Fibroblast of villous mesenchyme (primary cell): ENCODE data around the gene CDIPT. TPM values are rescaled to one million over a fixed set of nuclear protein-coding genes. Genes with fewer than 3 reads are reported as not detected.
A peak's percentile ranks its signal among the peaks of the same experiment; 100 is the strongest.

Experiments
- DNase-seq: peaks from one replicate; pipeline ENCODE4 v3.0.0-alpha.2; 2010; ENCODE audit warnings: low read depth
- H3K4me3 ChIP-seq: 2 replicates; pipeline ENCODE4 v1.5.1; 2011; ENCODE audit warnings: low read depth, mild to moderate bottlenecking, low read length
- total RNA-seq: library from RNA; depleted of rRNA; stranded (reverse); fragments of >200 nt; gene quantifications from 2 replicates; pipeline ENCODE4 v1.2.3, GENCODE V29; 2012
- TF ChIP-seq, protein P1 (sequence below): IDR thresholded peaks from 2 replicates; pipeline ENCODE4 v1.5.1; 2012; ENCODE audit warnings: low read depth, mild to moderate bottlenecking, low read length; ENCODE audit not compliant: insufficient read depth

The CDIPT gene
- total RNA-seq, 1 donor, result 84.6 TPM

DNA sequence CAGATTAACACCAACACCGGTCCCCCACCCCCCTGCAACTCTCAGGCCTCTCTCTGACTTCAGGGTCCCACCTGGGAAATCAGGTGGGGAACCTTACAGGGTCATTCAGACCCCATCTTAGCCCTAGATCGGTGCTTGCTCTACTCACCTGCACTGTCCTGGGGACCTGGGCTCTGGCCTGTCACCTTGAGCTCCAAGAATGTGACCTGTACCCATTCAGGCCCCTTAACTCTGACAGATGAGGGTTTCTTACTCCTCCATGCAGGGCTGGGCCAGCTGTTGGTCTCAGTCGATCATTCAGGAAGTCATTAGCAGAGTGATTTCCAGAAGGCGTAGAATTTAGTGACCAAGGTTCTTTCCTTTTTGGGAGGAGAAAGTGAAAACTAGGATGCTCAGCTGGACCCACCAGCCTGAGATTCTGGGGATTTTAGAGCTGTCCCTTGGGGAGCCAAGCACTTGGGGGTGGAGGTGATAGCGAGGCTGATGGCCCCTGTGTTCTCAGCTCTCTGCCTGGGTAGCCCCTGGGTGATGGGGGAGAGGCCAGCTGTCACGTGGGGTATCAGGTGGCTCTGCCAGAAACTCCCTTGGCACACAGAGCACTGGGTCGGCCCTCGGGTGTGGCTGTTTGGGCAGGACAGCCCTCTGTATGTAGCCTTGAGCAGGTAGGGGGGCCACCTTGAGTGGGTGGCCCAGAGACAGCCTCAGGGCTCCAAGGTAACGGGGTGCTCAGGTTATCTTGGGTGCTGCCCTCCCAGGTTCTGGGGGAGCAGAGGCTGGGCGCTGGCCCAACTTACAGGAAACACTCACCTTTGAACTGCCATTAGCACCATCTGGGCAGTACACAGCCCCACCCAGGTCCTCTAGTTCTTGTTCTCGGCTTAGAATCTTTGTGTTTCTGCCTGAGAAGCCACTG, 42.0 kb downstream of the CDIPT start:
- TF ChIP-seq, protein P1, sequence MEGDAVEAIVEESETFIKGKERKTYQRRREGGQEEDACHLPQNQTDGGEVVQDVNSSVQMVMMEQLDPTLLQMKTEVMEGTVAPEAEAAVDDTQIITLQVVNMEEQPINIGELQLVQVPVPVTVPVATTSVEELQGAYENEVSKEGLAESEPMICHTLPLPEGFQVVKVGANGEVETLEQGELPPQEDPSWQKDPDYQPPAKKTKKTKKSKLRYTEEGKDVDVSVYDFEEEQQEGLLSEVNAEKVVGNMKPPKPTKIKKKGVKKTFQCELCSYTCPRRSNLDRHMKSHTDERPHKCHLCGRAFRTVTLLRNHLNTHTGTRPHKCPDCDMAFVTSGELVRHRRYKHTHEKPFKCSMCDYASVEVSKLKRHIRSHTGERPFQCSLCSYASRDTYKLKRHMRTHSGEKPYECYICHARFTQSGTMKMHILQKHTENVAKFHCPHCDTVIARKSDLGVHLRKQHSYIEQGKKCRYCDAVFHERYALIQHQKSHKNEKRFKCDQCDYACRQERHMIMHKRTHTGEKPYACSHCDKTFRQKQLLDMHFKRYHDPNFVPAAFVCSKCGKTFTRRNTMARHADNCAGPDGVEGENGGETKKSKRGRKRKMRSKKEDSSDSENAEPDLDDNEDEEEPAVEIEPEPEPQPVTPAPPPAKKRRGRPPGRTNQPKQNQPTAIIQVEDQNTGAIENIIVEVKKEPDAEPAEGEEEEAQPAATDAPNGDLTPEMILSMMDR, result no peak
- DNase-seq, result no peak

DNA sequence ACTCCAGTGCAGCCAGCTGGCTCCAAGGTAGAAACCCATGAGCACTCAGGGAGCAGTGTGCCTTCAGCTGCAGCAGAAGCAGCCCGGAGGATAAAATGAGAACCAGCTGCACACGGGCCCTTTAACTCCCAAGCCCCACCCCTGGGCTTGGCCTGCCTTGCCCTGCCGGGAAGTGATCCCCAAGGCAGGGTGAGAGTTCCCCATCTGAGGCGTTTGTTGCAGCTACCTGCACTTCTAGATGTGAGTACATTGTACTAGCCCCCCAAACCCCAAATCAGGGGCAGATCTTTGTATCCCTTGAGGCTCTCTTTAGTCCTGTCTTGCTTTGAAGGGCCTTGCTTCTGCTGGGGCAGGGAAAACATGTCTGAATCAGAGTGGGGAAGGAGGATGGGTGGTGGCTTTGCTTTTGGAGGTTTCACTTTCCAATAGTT, 42.7 kb downstream of the CDIPT start, which contains the start of gene MVP:
TSS of gene MVP (plus strand) at position 192 of the 431 bp plus-strand sequence. CDS start 10,088 bp downstream, outside the sequence.
- peak; percentile 69 for DNase-seq
- H3K4me3 ChIP-seq, result peak within 1 kb of the TSS; percentile 87
- TF ChIP-seq, protein P1, result no peak

More for the DNA sequence above, 42.0 kb downstream of the CDIPT start:
- H3K4me3 ChIP-seq, result peak overlapping the region; percentile 87

DNA sequence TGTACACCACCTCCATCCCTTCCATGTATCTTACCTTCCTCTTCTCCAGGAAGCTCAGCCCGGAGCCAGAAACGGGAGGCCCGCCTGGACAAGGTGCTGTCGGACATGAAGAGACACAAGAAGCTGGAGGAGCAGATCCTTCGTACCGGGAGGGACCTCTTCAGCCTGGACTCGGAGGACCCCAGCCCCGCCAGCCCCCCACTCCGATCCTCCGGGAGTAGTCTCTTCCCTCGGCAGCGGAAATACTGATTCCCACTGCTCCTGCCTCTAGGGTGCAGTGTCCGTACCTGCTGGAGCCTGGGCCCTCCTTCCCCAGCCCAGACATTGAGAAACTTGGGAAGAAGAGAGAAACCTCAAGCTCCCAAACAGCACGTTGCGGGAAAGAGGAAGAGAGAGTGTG, 43.5 kb downstream of the CDIPT start:
- TF ChIP-seq, protein P1, result no peak
- H3K4me3 ChIP-seq, result peak overlapping the region; percentile 3
- DNase-seq, result no peak

DNA sequence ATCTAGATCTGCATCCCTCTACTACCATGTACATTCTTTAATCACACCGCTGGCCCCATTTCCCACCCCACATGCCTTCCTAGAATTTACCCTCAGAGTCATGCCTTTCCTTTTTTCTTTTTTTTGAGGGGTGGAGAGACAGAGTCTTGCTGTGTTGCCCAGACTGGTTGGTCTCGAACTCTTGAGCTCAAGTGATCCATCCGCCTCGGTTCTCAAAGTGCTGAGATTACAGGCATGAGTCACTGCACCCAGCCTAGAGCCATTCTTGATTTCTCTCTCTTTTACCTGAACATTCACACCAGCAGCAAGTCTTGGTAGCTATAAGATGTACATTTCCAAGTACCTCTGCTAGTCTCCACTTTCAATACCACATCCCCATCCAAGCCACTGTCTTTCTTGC, 44.9 kb downstream of the CDIPT start:
- TF ChIP-seq, protein P1, result no peak
- DNase-seq, result no peak
- no peak overlapping the region for H3K4me3 ChIP-seq

DNA sequence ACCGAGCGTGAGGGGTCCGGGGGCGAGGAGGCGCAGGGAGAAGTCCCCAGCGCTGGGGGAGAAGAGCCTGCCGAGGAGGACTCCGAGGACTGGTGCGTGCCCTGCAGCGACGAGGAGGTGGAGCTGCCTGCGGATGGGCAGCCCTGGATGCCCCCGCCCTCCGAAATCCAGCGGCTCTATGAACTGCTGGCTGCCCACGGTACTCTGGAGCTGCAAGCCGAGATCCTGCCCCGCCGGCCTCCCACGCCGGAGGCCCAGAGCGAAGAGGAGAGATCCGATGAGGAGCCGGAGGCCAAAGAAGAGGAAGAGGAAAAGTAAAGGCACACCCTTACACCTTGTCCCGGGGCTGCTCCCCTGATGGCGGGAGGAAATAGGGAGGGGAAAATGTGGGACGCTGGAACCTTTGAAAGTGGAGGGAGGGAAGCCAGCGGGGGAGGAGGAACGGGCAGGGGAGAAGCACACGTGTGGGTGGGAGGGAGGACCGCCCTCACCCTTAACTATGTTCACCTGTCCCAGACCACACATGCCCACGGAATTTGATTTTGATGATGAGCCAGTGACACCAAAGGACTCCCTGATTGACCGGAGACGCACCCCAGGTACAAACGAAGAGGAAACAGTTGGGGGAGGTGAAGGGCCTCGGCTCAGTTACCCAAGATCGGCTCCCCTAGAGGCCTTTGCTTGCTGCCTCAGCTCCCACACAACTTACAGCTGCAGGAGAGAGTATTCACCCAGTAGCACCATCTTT, 46.2 kb downstream of the CDIPT start:
- peak; percentile 55 for DNase-seq
- TF ChIP-seq, protein P1, result peak; percentile 18
- peak overlapping the region; percentile 87 for H3K4me3 ChIP-seq

DNA sequence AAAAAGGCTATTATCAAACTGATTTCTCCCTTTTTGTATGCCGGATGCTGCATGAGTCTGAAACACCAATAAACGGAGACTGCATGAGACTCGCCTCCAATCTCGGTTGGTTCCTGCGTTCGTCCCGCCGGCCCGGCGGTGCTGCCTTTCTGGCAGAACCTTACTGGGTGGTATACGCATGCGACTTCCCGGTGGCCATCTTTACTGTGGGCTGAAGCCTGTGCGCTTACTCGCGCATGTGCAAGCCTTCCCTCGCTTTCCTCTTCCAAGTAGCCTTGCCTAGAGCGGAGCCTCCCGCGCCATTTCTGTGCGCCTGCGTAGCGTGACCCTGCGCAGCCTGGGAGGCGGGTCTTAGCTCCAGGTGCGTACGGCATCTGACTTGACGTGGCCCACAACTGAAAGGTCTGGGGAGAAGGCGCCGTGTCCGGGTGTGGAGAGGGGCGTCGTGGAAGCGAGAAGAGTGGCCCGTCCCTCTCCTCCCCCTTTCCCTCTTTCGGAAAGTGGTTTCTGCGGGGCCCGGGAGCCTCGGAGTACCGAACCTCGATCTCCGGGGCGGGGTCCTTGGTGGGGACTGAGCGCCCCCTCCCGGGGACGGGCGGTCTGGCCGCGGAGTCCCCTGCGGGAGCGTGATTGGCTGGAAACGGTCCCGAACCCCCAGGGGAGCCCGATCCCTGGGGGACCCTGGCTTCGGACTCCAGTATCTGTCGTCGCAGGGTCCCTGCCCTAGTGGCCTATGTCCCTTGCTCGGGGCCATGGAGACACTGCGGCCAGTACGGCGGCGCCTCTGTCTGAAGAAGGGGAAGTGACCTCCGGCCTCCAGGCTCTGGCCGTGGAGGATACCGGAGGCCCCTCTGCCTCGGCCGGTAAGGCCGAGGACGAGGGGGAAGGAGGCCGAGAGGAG, 47.0 kb downstream of the CDIPT start, which contains the start of gene PAGR1:
TSS of gene PAGR1 (plus strand) at position 360 of the 901 bp plus-strand sequence. CDS start at position 734, 374 bp downstream.
- peak within 1 kb of the TSS; percentile 87 for H3K4me3 ChIP-seq
- peak; percentile 100 for DNase-seq
- TF ChIP-seq, protein P1, result peak; percentile 88
